ENCODE measurements around the gene NDUFB11. TPM values are rescaled to one million over a fixed set of nuclear protein-coding genes. Genes with fewer than 3 reads are reported as not detected.
"Not testable (repeated sequence)": the region's sequence is repeated elsewhere in the genome, so short reads cannot be mapped to it uniquely, and the experiment has no call there.

The NDUFB11 gene
- total RNA-seq, 2 donors from 2014 or later: 113 to 120 TPM

- DNase-seq (ENCODE audit: low spot score): no peak
- no peaks in the 10 kb centered on the region for H3K36me3 ChIP-seq
- no peak for TF ChIP-seq CTCF (IDR thresholded peaks at IDR 0.05)
- no peak overlapping the region for H3K27ac ChIP-seq
- no peaks in the 10 kb centered on the region for H3K27me3 ChIP-seq
- H3K4me3 ChIP-seq: no peak overlapping the region
- H3K9me3 ChIP-seq: peaks cover 0 to 6% of the 10 kb centered on the region in 2 donors
- no peaks in the 10 kb centered on the region for H3K4me1 ChIP-seq
Observed at GRCh38 chrX:47112316-47112954, 32.1 kb downstream of the NDUFB11 start.

- not testable (repeated sequence) for H3K36me3 ChIP-seq; H3K27ac ChIP-seq; H3K4me3 ChIP-seq; DNase-seq (ENCODE audit: low spot score); H3K27me3 ChIP-seq; H3K9me3 ChIP-seq; H3K4me1 ChIP-seq
Observed at GRCh38 chrX:47110936-47111615, 33.4 kb downstream of the NDUFB11 start.

- no peaks in the 10 kb centered on the region for H3K9me3 ChIP-seq
- no peak for DNase-seq (ENCODE audit: low spot score)
- H3K27me3 ChIP-seq: no peaks in the 10 kb centered on the region
- no peaks in the 10 kb centered on the region for H3K4me1 ChIP-seq
- H3K36me3 ChIP-seq: no peaks in the 10 kb centered on the region
- TF ChIP-seq CTCF (IDR thresholded peaks at IDR 0.05): no peak
- H3K27ac ChIP-seq: no peak overlapping the region
- no peak overlapping the region for H3K4me3 ChIP-seq
Observed at GRCh38 chrX:47101206-47101605, 43.3 kb downstream of the NDUFB11 start.

GRCh38 chrX:47098338-47099094, 46.0 kb downstream of the NDUFB11 start:
- Histone ChIP-seq H3K4me1 (no peaks in the 10 kb centered on the region), H3K4me3 (no peak overlapping the region), H3K36me3 (no peaks in the 10 kb centered on the region), H3K9me3 (peaks cover 0 to 3% of the 10 kb centered on the region in 2 donors), H3K27ac (no peak overlapping the region), H3K27me3 (no peaks in the 10 kb centered on the region)
- DNase-seq (ENCODE audit: low spot score): no peak
- no peak for TF ChIP-seq CTCF (IDR thresholded peaks at IDR 0.05)

- H3K27me3 ChIP-seq: no peaks in the 10 kb centered on the region
- H3K4me1 ChIP-seq: no peaks in the 10 kb centered on the region
- no peaks in the 10 kb centered on the region for H3K36me3 ChIP-seq
- DNase-seq (ENCODE audit: low spot score): no peak
- H3K4me3 ChIP-seq: no peak overlapping the region
- TF ChIP-seq CTCF (IDR thresholded peaks at IDR 0.05): no peak
- peaks cover 0 to 3% of the 10 kb centered on the region in 2 donors for H3K9me3 ChIP-seq
- no peak overlapping the region for H3K27ac ChIP-seq
Observed at GRCh38 chrX:47097018-47097417, 47.5 kb downstream of the NDUFB11 start.

- no peak for DNase-seq (ENCODE audit: low spot score)
Observed at GRCh38 chrX:47093860-47094259, 50.6 kb downstream of the NDUFB11 start.

More at GRCh38 chrX:47093860-47094259, 50.6 kb downstream of the NDUFB11 start:
- Histone ChIP-seq H3K27ac (no peak overlapping the region), H3K27me3 (no peaks in the 10 kb centered on the region), H3K4me3 (no peak overlapping the region), H3K36me3 (no peaks in the 10 kb centered on the region), H3K9me3 (peaks cover 0 to 3% of the 10 kb centered on the region in 2 donors), H3K4me1 (no peaks in the 10 kb centered on the region)
- no peak for TF ChIP-seq CTCF (IDR thresholded peaks at IDR 0.05)

Data from right atrium auricular region (tissue), 2 donors.